Measurements from ENCODE around the gene TNFSF15.

TNFSF15 gene

DNA sequence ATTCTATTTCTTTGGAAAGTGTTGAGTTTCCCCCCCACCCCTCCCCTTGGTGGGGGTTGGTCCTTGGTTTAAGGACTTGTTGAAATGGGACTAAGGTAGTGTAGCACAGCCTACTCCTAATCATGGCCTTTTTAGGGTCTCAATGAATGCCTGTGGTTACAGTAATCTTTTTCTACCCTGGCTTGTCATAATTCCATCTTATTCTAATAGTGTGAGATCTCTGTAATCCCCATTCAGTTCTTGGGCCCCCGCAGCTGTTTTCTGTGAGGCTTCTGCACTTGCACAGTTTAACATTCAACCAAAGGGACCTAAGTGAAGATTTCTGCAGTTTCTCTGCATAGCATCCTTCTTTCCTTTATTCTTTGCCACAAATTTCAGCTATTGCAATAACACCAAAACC is 30.7 kb downstream of the TNFSF15 start:
- TF ChIP-seq, protein P1, sequence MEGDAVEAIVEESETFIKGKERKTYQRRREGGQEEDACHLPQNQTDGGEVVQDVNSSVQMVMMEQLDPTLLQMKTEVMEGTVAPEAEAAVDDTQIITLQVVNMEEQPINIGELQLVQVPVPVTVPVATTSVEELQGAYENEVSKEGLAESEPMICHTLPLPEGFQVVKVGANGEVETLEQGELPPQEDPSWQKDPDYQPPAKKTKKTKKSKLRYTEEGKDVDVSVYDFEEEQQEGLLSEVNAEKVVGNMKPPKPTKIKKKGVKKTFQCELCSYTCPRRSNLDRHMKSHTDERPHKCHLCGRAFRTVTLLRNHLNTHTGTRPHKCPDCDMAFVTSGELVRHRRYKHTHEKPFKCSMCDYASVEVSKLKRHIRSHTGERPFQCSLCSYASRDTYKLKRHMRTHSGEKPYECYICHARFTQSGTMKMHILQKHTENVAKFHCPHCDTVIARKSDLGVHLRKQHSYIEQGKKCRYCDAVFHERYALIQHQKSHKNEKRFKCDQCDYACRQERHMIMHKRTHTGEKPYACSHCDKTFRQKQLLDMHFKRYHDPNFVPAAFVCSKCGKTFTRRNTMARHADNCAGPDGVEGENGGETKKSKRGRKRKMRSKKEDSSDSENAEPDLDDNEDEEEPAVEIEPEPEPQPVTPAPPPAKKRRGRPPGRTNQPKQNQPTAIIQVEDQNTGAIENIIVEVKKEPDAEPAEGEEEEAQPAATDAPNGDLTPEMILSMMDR (IDR thresholded peaks at IDR 0.05; ENCODE audit: low read depth, low read length), result no peak
- no peak for DNase-seq
- H3K27ac ChIP-seq, result no peak overlapping the region

DNA sequence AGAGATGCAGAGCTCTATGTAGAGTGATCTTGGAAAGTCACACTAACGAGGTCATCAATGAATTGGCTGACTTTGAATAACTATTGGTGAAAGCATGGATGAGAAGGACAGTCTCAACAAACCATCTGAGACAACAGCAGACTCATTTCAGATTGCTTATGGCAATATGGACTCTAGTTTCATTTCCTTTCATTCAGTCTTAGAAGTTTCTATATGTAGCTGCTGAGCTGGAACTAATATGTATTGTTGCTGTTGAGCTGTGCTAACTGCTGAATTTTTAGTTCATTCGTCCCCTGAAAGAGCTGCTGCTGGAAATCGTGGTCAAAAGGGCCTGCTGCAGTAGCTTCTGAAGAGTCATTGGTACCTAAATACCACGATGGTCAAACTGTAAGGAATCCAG is 31.3 kb downstream of the TNFSF15 start:
- DNase-seq, result no peak
- Histone ChIP-seq H3K27ac (no peak overlapping the region), H3K9me3 (ENCODE audit: severe bottlenecking) (no peaks in the 10 kb centered on the region), H3K27me3 (ENCODE audit: insufficient read depth, low read depth, severe bottlenecking) (no peaks in the 10 kb centered on the region), H3K4me3 (ENCODE audit: low read depth, low read length) (no peak overlapping the region), H3K36me3 (no peaks in the 10 kb centered on the region)
- TF ChIP-seq, protein P1 (IDR thresholded peaks at IDR 0.05; ENCODE audit: low read depth, low read length), result no peak

More for the DNA sequence above, 30.7 kb downstream of the TNFSF15 start:
- Histone ChIP-seq H3K27me3 (ENCODE audit: insufficient read depth, low read depth, severe bottlenecking) (no peaks in the 10 kb centered on the region), H3K4me3 (ENCODE audit: low read depth, low read length) (no peak overlapping the region), H3K36me3 (no peaks in the 10 kb centered on the region), H3K9me3 (ENCODE audit: severe bottlenecking) (no peaks in the 10 kb centered on the region)

DNA sequence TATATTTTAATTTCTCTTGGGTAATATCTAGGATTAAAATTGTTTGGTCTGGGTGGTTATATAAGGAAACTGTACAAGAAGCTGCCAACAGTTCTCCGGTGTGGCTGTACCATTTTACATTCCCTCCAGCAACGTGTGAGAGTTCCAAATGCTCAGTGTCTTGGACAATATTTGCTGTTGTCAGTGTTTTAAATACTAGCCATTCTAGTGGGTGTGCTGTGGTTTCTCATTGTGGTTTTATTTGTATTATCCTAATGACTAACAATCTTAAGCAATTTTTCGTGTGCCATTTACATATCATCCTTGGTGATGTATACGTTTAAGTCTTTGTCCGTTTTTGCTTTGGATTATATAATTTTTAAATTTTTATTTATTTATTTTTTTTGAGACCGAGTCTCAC is 34.0 kb downstream of the TNFSF15 start:
- H3K9me3 ChIP-seq (ENCODE audit: severe bottlenecking), result no peaks in the 10 kb centered on the region
- TF ChIP-seq, protein P1 (IDR thresholded peaks at IDR 0.05; ENCODE audit: low read depth, low read length), result no peak
- H3K27ac ChIP-seq, result no peak overlapping the region
- H3K36me3 ChIP-seq, result no peaks in the 10 kb centered on the region
- H3K4me3 ChIP-seq (ENCODE audit: low read depth, low read length), result no peak overlapping the region
- no peaks in the 10 kb centered on the region for H3K27me3 ChIP-seq (ENCODE audit: insufficient read depth, low read depth, severe bottlenecking)
- DNase-seq, result no peak

DNA sequence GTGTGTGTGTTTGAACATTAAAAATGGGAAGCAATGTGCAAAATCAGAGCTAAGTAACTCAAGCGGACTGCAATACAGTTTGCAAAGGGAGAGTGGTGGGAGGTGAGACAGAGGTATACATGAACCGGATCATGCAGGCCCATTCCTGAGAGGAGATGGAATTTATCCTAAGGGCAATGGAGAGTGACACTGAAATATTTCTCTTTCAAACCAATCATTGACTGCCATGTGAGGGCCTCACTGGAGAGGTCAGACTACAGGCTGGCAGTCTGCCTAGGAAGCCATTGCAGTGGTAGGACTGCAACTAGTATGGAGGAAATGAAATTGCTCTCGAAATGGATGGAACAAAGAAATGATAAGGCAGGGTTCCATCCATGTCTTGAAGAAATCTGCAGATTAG is 34.8 kb downstream of the TNFSF15 start:
- TF ChIP-seq, protein P1 (IDR thresholded peaks at IDR 0.05; ENCODE audit: low read depth, low read length), result no peak
- Histone ChIP-seq H3K4me3 (ENCODE audit: low read depth, low read length) (no peak overlapping the region), H3K36me3 (no peaks in the 10 kb centered on the region), H3K27me3 (ENCODE audit: insufficient read depth, low read depth, severe bottlenecking) (no peaks in the 10 kb centered on the region), H3K27ac (no peak overlapping the region), H3K9me3 (ENCODE audit: severe bottlenecking) (no peaks in the 10 kb centered on the region)
- no peak for DNase-seq

DNA sequence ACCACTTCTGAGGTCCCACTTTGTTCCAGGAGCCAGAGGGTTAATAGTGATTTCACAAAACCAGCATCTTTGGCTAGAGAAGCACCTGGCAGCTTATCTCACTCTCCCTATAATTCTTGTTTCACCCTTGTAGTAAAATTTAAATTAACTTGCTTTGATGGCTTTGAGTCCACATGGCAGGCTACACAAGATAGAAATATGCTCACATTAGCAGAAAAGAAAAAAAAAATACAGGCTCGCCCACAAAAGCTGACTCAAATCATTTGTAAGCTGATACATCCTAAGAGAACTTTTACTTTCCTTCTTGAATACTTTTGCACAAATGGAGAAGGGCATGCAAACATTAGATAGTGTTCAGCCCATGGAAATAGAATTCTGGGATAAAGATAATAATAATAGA is 36.2 kb downstream of the TNFSF15 start:
- TF ChIP-seq, protein P1 (IDR thresholded peaks at IDR 0.05; ENCODE audit: low read depth, low read length), result no peak
- DNase-seq, result no peak
- Histone ChIP-seq H3K9me3 (ENCODE audit: severe bottlenecking) (no peaks in the 10 kb centered on the region), H3K27ac (no peak overlapping the region), H3K36me3 (no peaks in the 10 kb centered on the region), H3K4me3 (ENCODE audit: low read depth, low read length) (no peak overlapping the region), H3K27me3 (ENCODE audit: insufficient read depth, low read depth, severe bottlenecking) (no peaks in the 10 kb centered on the region)

DNA sequence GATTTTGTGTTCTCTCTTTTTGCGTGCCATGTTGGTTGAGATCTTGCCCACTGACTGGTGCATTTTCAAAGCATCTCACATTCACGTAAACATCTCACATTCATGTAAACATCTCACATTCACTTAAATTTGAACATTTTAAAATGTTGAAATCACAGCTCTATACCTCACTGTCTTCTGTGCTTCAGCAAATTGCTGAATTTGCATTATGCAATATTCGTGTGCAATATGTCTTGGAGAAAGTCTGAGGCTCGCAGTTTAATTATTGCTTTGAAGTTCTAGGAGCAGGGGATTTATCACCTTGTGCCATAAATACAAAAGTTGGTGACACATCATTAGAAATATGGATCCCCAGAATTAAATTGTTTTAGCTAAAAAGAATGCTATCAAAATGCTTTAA is 42.6 kb downstream of the TNFSF15 start:
- Histone ChIP-seq H3K36me3 (no peaks in the 10 kb centered on the region), H3K4me3 (ENCODE audit: low read depth, low read length) (no peak overlapping the region), H3K27me3 (ENCODE audit: insufficient read depth, low read depth, severe bottlenecking) (no peaks in the 10 kb centered on the region), H3K9me3 (ENCODE audit: severe bottlenecking) (no peaks in the 10 kb centered on the region), H3K27ac (no peak overlapping the region)
- TF ChIP-seq, protein P1 (IDR thresholded peaks at IDR 0.05; ENCODE audit: low read depth, low read length), result no peak
- no peak for DNase-seq

Data from WERI-Rb-1 (cell line).